Astrocyte (in vitro differentiated cells and primary cell): ENCODE data around the gene TTLL1. TPM values are rescaled to one million over a fixed set of nuclear protein-coding genes. Genes with fewer than 3 reads are reported as not detected.

Experiments
- DNase-seq: peaks from one replicate; pipeline ENCODE4 v3.0.0-alpha.2; 2010; ENCODE audit warnings: low read depth
- FAIRE-seq: peaks from 2 replicates; lab custom pipeline; 2011; peaks lifted over from hg19 to GRCh38; lab: Jason Lieb, UNC
- H2AFZ ChIP-seq: 2 replicates; pipeline ENCODE4 v1.6.0; 2012; ENCODE audit warnings: low read depth, low read length, inconsistent platforms
- H3K27ac ChIP-seq: 2 replicates; pipeline ENCODE4 v1.5.1; 2011; ENCODE audit warnings: low read depth, low read length, inconsistent platforms
- H3K27me3 ChIP-seq: 2 replicates; pipeline ENCODE4 v1.6.0; 2011; ENCODE audit warnings: low read length, inconsistent platforms; ENCODE audit not compliant: insufficient read depth
- H3K36me3 ChIP-seq: 2 replicates; pipeline ENCODE4 v1.5.1; 2011; ENCODE audit warnings: low read length, inconsistent platforms; ENCODE audit not compliant: insufficient read depth
- H3K4me1 ChIP-seq: 2 replicates; pipeline ENCODE4 v1.5.1; 2011; ENCODE audit warnings: low read length, inconsistent platforms; ENCODE audit not compliant: insufficient read depth
- H3K4me2 ChIP-seq: 2 replicates; pipeline ENCODE4 v1.6.0; 2012; ENCODE audit warnings: low read length, inconsistent platforms
- H3K4me3 ChIP-seq: 2 replicates; pipeline ENCODE4 v1.5.1; 2011; ENCODE audit warnings: low read depth, mild to moderate bottlenecking, low read length, inconsistent platforms; ENCODE audit not compliant: insufficient read depth
- H3K79me2 ChIP-seq: 2 replicates; pipeline ENCODE4 v1.6.0; 2012; ENCODE audit warnings: mild to moderate bottlenecking, low read length, inconsistent platforms; ENCODE audit not compliant: insufficient read depth
- H3K9ac ChIP-seq: 2 replicates; pipeline ENCODE4 v1.6.0; 2012; ENCODE audit warnings: mild to moderate bottlenecking, low read length, inconsistent platforms
- H3K9me3 ChIP-seq: 2 replicates; pipeline ENCODE4 v1.5.1; 2012; ENCODE audit warnings: low read depth, mild to moderate bottlenecking, low read length, inconsistent platforms; ENCODE audit not compliant: insufficient read depth
- H4K20me1 ChIP-seq: 2 replicates; pipeline ENCODE4 v1.6.0; 2012; ENCODE audit warnings: low read length, inconsistent platforms; ENCODE audit not compliant: insufficient read depth
- H3K27ac Mint-ChIP-seq: one replicate; pipeline ENCODE4 v1.8.0; 2021; ENCODE audit warnings: mild to moderate bottlenecking, mixed read lengths; ENCODE audit not compliant: unreplicated experiment
- H3K27me3 Mint-ChIP-seq: one replicate; pipeline ENCODE4 v1.8.0; 2021; ENCODE audit warnings: low read depth, mixed read lengths; ENCODE audit not compliant: unreplicated experiment
- H3K36me3 Mint-ChIP-seq: one replicate; pipeline ENCODE4 v1.8.0; 2021; ENCODE audit warnings: low read depth, mixed read lengths; ENCODE audit not compliant: unreplicated experiment
- H3K4me1 Mint-ChIP-seq: one replicate; pipeline ENCODE4 v1.8.0; 2021; ENCODE audit warnings: low read depth, mixed read lengths; ENCODE audit not compliant: unreplicated experiment
- H3K4me3 Mint-ChIP-seq: one replicate; pipeline ENCODE4 v1.8.0; 2021; ENCODE audit warnings: mild to moderate bottlenecking, moderate library complexity, mixed read lengths; ENCODE audit not compliant: unreplicated experiment
- H3K9me3 Mint-ChIP-seq: one replicate; pipeline ENCODE4 v1.8.0; 2021; ENCODE audit warnings: mild to moderate bottlenecking, mixed read lengths; ENCODE audit not compliant: unreplicated experiment
- CTCF ChIP-seq: IDR thresholded peaks from 2 replicates; pipeline ENCODE4 v1.5.1; 2011; ENCODE audit warnings: low read depth, mild to moderate bottlenecking, inconsistent platforms, low read length, moderate library complexity; ENCODE audit not compliant: insufficient read depth
- EZH2 ChIP-seq: IDR thresholded peaks from 2 replicates; pipeline ENCODE4 v1.6.1; 2012; ENCODE audit warnings: mild to moderate bottlenecking, low read length, inconsistent platforms; ENCODE audit not compliant: insufficient read depth
- total RNA-seq: library from RNA; stranded (reverse); gene quantifications from 2 replicates; pipeline ENCODE4 v1.2.1, GENCODE V29; 2021

The TTLL1 gene
- total RNA-seq, 1 donor from 2014 or later, result 10.7 TPM

GRCh38 chr22:43135565-43135964, 46.4 kb upstream of the TTLL1 start:
- H3K4me3 Mint-ChIP-seq, result no peak overlapping the region
- FAIRE-seq, result no peak
- Histone ChIP-seq H3K9ac (no peak overlapping the region), H3K4me2 (no peak overlapping the region), H3K4me3 (no peak overlapping the region), H3K27ac (no peak overlapping the region), H3K4me1 (no peaks in the 10 kb centered on the region), H4K20me1 (peaks cover 9% of the 10 kb centered on the region), H3K79me2 (no peaks in the 10 kb centered on the region), H3K27me3 (no peaks in the 10 kb centered on the region), H3K9me3 (no peaks in the 10 kb centered on the region), H2AFZ (no peak overlapping the region), H3K36me3 (peaks cover 28% of the 10 kb centered on the region)
- H3K4me1 Mint-ChIP-seq, result peaks cover 6% of the 10 kb centered on the region
- no peaks in the 10 kb centered on the region for H3K9me3 Mint-ChIP-seq
- no peak for TF ChIP-seq CTCF
- no peak for TF ChIP-seq EZH2
- DNase-seq, result no peak
- peaks cover 22% of the 10 kb centered on the region for H3K36me3 Mint-ChIP-seq
- no peak overlapping the region for H3K27ac Mint-ChIP-seq
- H3K27me3 Mint-ChIP-seq, result no peaks in the 10 kb centered on the region

GRCh38 chr22:43134553-43134952, 45.4 kb upstream of the TTLL1 start:
- Mint-ChIP-seq H3K4me1 (peaks cover 6% of the 10 kb centered on the region), H3K27ac (no peak overlapping the region), H3K4me3 (no peak overlapping the region), H3K27me3 (no peaks in the 10 kb centered on the region), H3K9me3 (no peaks in the 10 kb centered on the region), H3K36me3 (peaks cover 18% of the 10 kb centered on the region)
- H3K27ac ChIP-seq, result no peak overlapping the region
- no peak overlapping the region for H3K4me2 ChIP-seq
- H3K9ac ChIP-seq, result no peak overlapping the region
- peaks cover 24% of the 10 kb centered on the region for H3K36me3 ChIP-seq
- no peaks in the 10 kb centered on the region for H3K4me1 ChIP-seq
- FAIRE-seq (no peak), DNase-seq (no peak)
- TF ChIP-seq EZH2 (no peak), CTCF (no peak)
- H4K20me1 ChIP-seq, result peaks cover 9% of the 10 kb centered on the region
- H3K9me3 ChIP-seq, result no peaks in the 10 kb centered on the region
- H3K4me3 ChIP-seq, result no peak overlapping the region
- H3K27me3 ChIP-seq, result no peaks in the 10 kb centered on the region
- H2AFZ ChIP-seq, result no peak overlapping the region
- H3K79me2 ChIP-seq, result no peaks in the 10 kb centered on the region

- H3K4me1 ChIP-seq, result no peaks in the 10 kb centered on the region
- H3K4me3 ChIP-seq, result no peak overlapping the region
- peaks cover 24% of the 10 kb centered on the region for H3K36me3 ChIP-seq
- H3K27ac ChIP-seq, result no peak overlapping the region
- no peak overlapping the region for H3K4me3 Mint-ChIP-seq
- no peaks in the 10 kb centered on the region for H3K9me3 ChIP-seq
- no peak overlapping the region for H3K9ac ChIP-seq
- no peaks in the 10 kb centered on the region for H3K9me3 Mint-ChIP-seq
- no peaks in the 10 kb centered on the region for H3K27me3 ChIP-seq
- no peak overlapping the region for H2AFZ ChIP-seq
- TF ChIP-seq CTCF (no peak), EZH2 (no peak)
- no peak overlapping the region for H3K27ac Mint-ChIP-seq
- peaks cover 18% of the 10 kb centered on the region for H3K36me3 Mint-ChIP-seq
- no peaks in the 10 kb centered on the region for H3K27me3 Mint-ChIP-seq
- no peaks in the 10 kb centered on the region for H3K79me2 ChIP-seq
- no peak overlapping the region for H3K4me2 ChIP-seq
- FAIRE-seq, result no peak
- peaks cover 6% of the 10 kb centered on the region for H3K4me1 Mint-ChIP-seq
- DNase-seq, result no peak
- peaks cover 9% of the 10 kb centered on the region for H4K20me1 ChIP-seq
These were observed 44.2 kb upstream of the TTLL1 start for GRCh38 chr22:43133401-43133800.
